Progenitor cell of endocrine pancreas (in vitro differentiated cells): ENCODE data around the gene PER2. TPM values are rescaled to one million over a fixed set of nuclear protein-coding genes. Genes with fewer than 3 reads are reported as not detected.

ENCODE experiments used
- DNase-seq: peaks from one replicate; pipeline ENCODE4 v3.0.0; 2021; ENCODE audit warnings: low spot score; ENCODE audit not compliant: unreplicated experiment
- H3K27ac Mint-ChIP-seq: 2 replicates; pipeline ENCODE4 v1.8.0; 2021; ENCODE audit warnings: mild to moderate bottlenecking, moderate library complexity, mixed read lengths
- H3K27me3 Mint-ChIP-seq: 2 replicates; pipeline ENCODE4 v1.8.0; 2021; ENCODE audit warnings: mixed read lengths
- H3K36me3 Mint-ChIP-seq: 2 replicates; pipeline ENCODE4 v1.8.0; 2022; ENCODE audit warnings: mixed read lengths; ENCODE audit not compliant: insufficient read depth
- H3K4me1 Mint-ChIP-seq: 2 replicates; pipeline ENCODE4 v1.8.0; 2021; ENCODE audit warnings: low read depth, mixed read lengths
- H3K4me3 Mint-ChIP-seq: 2 replicates; pipeline ENCODE4 v1.8.0; 2021; ENCODE audit warnings: low read depth, mild to moderate bottlenecking, moderate library complexity, mixed read lengths
- H3K9me3 Mint-ChIP-seq: 2 replicates; pipeline ENCODE4 v1.8.0; 2021; ENCODE audit warnings: low read depth, mixed read lengths
- CTCF ChIP-seq: fragments of 200-600 bp; sonication (generic); IDR thresholded peaks from one replicate; pipeline ENCODE4 v1.5.0; 2021; ENCODE audit warnings: antibody characterized with exemption, mild to moderate bottlenecking; ENCODE audit not compliant: unreplicated experiment
- total RNA-seq: library from RNA; stranded (reverse); gene quantifications from 2 replicates; pipeline ENCODE4 v1.2.1, GENCODE V29; 2021

Gene PER2
- total RNA-seq, 1 donor from 2014 or later = 20.2 TPM

GRCh38 chr2:238247002-238247822, 41.2 kb downstream of the PER2 start:
- TF ChIP-seq CTCF = no peak
- no peaks in the 10 kb centered on the region for H3K9me3 Mint-ChIP-seq
- H3K4me1 Mint-ChIP-seq = peaks cover 3% of the 10 kb centered on the region
- H3K27me3 Mint-ChIP-seq = no peaks in the 10 kb centered on the region
- H3K4me3 Mint-ChIP-seq = no peak overlapping the region
- H3K36me3 Mint-ChIP-seq = peaks cover 25% of the 10 kb centered on the region
- H3K27ac Mint-ChIP-seq = no peak overlapping the region
- DNase-seq = no peak

GRCh38 chr2:238244151-238244550, 44.3 kb downstream of the PER2 start:
- Mint-ChIP-seq H3K4me3 (no peak overlapping the region), H3K27ac (no peak overlapping the region), H3K36me3 (peaks cover 22% of the 10 kb centered on the region), H3K27me3 (no peaks in the 10 kb centered on the region), H3K4me1 (peaks cover 8% of the 10 kb centered on the region), H3K9me3 (no peaks in the 10 kb centered on the region)
- no peak for DNase-seq
- TF ChIP-seq CTCF = no peak

DNA sequence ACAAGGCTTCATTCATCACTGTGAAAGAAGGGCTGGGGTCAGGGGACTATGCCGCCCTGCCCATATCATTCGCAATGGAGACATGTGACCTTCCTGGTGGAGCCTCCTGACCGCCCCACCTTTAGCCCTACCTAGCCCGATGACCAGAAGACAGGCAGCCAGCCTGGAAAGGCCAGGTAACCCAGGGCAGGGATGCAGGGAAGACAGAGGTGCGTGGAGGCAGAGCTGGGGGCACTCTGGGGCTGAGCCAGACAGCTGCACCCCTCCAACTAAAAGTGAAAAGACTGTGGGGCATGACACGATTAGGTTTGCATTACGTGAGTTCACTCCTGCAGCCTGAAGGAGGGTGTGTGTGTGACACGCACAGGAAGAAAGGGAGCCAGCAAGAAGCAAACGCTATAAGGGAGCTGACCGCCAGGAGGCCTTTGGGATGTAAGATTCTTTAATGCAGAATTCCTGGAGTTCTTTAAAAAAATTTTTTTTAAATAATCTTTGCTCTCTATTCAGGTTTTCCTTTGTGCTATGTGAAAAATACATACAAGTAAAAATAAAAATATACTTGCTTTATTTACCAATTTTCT, 44.8 kb downstream of the PER2 start:
- no peaks in the 10 kb centered on the region for H3K27me3 Mint-ChIP-seq
- peak overlapping the region; percentile 56 for H3K27ac Mint-ChIP-seq
- H3K9me3 Mint-ChIP-seq = no peaks in the 10 kb centered on the region
- DNase-seq = no peak
- H3K36me3 Mint-ChIP-seq = peaks cover 22% of the 10 kb centered on the region
- H3K4me1 Mint-ChIP-seq = peaks cover 8% of the 10 kb centered on the region
- TF ChIP-seq CTCF = no peak
- no peak overlapping the region for H3K4me3 Mint-ChIP-seq

- H3K27ac Mint-ChIP-seq = no peak overlapping the region
- no peak for DNase-seq
- no peaks in the 10 kb centered on the region for H3K9me3 Mint-ChIP-seq
- H3K36me3 Mint-ChIP-seq = peaks cover 19% of the 10 kb centered on the region
- no peak for TF ChIP-seq CTCF
- H3K4me3 Mint-ChIP-seq = no peak overlapping the region
- H3K4me1 Mint-ChIP-seq = peaks cover 8% of the 10 kb centered on the region
- peaks cover 3% of the 10 kb centered on the region for H3K27me3 Mint-ChIP-seq
Observed at GRCh38 chr2:238242731-238243495, 45.5 kb downstream of the PER2 start.

GRCh38 chr2:238241970-238242369, 46.4 kb downstream of the PER2 start:
- no peak for DNase-seq
- TF ChIP-seq CTCF = no peak
- Mint-ChIP-seq H3K36me3 (peaks cover 13% of the 10 kb centered on the region), H3K9me3 (no peaks in the 10 kb centered on the region), H3K4me3 (peak overlapping the region; percentile 72), H3K4me1 (peaks cover 8% of the 10 kb centered on the region), H3K27me3 (peaks cover 3% of the 10 kb centered on the region), H3K27ac (peak overlapping the region; percentile 76)
